Activated B cell treated with CpG ODN at 0.5 μM for 24 hours (primary cell): ENCODE measurements around the gene EMD. TPM values are rescaled to one million over a fixed set of nuclear protein-coding genes. Genes with fewer than 3 reads are reported as not detected.
A peak's percentile ranks its signal among the peaks of the same experiment; 100 is the strongest.

ENCODE experiments used
- ATAC-seq: fragments of 200-7000 bp; cut with Tn5 transposase; one replicate; pipeline ENCODE4 v1.10.0; 2021; ENCODE audit warnings: low read depth, mild to moderate bottlenecking, moderate library complexity
- CTCF ChIA-PET: fragments of 350-600 bp; sonication (Branson Sonifier 250); formaldehyde crosslinking; loops from one replicate; lab custom pipeline; 2021; ENCODE audit warnings: antibody characterized with exemption; lab: Charles Lee
- POLR2A ChIA-PET: fragments of 350-600 bp; sonication (Branson Sonifier 250); formaldehyde crosslinking; loops from one replicate; lab custom pipeline; 2021; ENCODE audit warnings: antibody characterized with exemption; lab: Charles Lee
- DNase-seq: peaks from one replicate; pipeline ENCODE4 v3.0.0; 2022
- H3K27ac Mint-ChIP-seq: one replicate; pipeline ENCODE4 v1.8.0; 2020; ENCODE audit warnings: mixed read lengths
- H3K27me3 Mint-ChIP-seq: one replicate; pipeline ENCODE4 v1.8.0; 2021; ENCODE audit warnings: mixed read lengths
- H3K36me3 Mint-ChIP-seq: one replicate; pipeline ENCODE4 v1.8.0; 2021; ENCODE audit warnings: low read depth, mixed read lengths
- H3K4me1 Mint-ChIP-seq: one replicate; pipeline ENCODE4 v1.8.0; 2021; ENCODE audit warnings: mixed read lengths
- H3K4me3 Mint-ChIP-seq: one replicate; pipeline ENCODE4 v1.8.0; 2020; ENCODE audit warnings: mild to moderate bottlenecking, mixed read lengths
- H3K9me3 Mint-ChIP-seq: one replicate; pipeline ENCODE4 v1.8.0; 2020; ENCODE audit warnings: mixed read lengths
- CTCF ChIP-seq: fragments of 200-600 bp; IDR thresholded peaks from one replicate; pipeline ENCODE4 v1.8.0; 2022; ENCODE audit warnings: antibody characterized with exemption, mild to moderate bottlenecking
- intact Hi-C: fragments of 100-400 bp; cut with micrococcal nuclease; formaldehyde crosslinking; loops from one replicate; pipeline ENCODE4 v1.15.1; 2024
- total RNA-seq: library from RNA; stranded (reverse); gene quantifications from 2 replicates; pipeline ENCODE4 v1.2.3, GENCODE V29; 2022

The EMD gene
- total RNA-seq, 1 donor from 2014 or later: 70.2 TPM

- no peak overlapping the region for H3K4me3 Mint-ChIP-seq
- POLR2A ChIA-PET: no interaction called here
- no peaks in the 10 kb centered on the region for H3K9me3 Mint-ChIP-seq
- H3K27me3 Mint-ChIP-seq: no peaks in the 10 kb centered on the region
- H3K36me3 Mint-ChIP-seq: peaks cover 12% of the 10 kb centered on the region
- intact Hi-C loops: loop anchor here (10.0 kb wide), 2 partner anchors 138 to 652 kb away; partner anchors contain the start of genes ABCD1, BCAP31 and FAM3A
- DNase-seq (no peak), ATAC-seq (no peak)
- CTCF ChIA-PET: no interaction called here
- no peak for TF ChIP-seq CTCF
- H3K4me1 Mint-ChIP-seq: peaks cover 34% of the 10 kb centered on the region
- H3K27ac Mint-ChIP-seq: no peak overlapping the region
Observed at GRCh38 chrX:154376774-154377173, 2.3 kb upstream of the EMD start.

- Mint-ChIP-seq H3K36me3 (peaks cover 15% of the 10 kb centered on the region), H3K9me3 (no peaks in the 10 kb centered on the region), H3K27ac (peak overlapping the region; percentile 76), H3K4me3 (peak overlapping the region; percentile 83), H3K27me3 (no peaks in the 10 kb centered on the region), H3K4me1 (peaks cover 25% of the 10 kb centered on the region)
- intact Hi-C loops: loop anchor here (10.0 kb wide), 2 partner anchors 137 to 653 kb away; partner anchors contain the start of genes ABCD1, BCAP31 and FAM3A
- CTCF ChIA-PET: interaction anchor here (0.6 kb wide), 1 partner anchor 286 kb away, joined by 3 read pairs; no protein-coding TSS in a partner anchor
- DNase-seq (peak; percentile 83), ATAC-seq (no peak)
- POLR2A ChIA-PET: interaction anchor here (0.9 to 1.9 kb wide), 9 partner anchors 8 to 407 kb away, joined by 3 to 50 read pairs (median 4); partner anchors contain the start of genes FAM50A, HCFC1, RPL10 and SLC10A3
- no peak for TF ChIP-seq CTCF
Observed at GRCh38 chrX:154378059-154378798, 866 bp upstream of the EMD start.

- ChIA-PET POLR2A (interaction anchor here (0.5 to 1.9 kb wide), 12 partner anchors 10 to 408 kb away, joined by 3 to 50 read pairs (median 4); partner anchors contain the start of genes FAM50A, HCFC1, RPL10 and SLC10A3), CTCF (no interaction called here)
- intact Hi-C loops: loop anchor here (1.0 to 10.0 kb wide), 5 partner anchors 8 to 655 kb away; partner anchors contain the start of genes ABCD1, ARHGAP4, BCAP31 and FAM3A
- H3K9me3 Mint-ChIP-seq: no peaks in the 10 kb centered on the region
- DNase-seq: no peak
- H3K4me1 Mint-ChIP-seq: peaks cover 22% of the 10 kb centered on the region
- peaks cover 15% of the 10 kb centered on the region for H3K36me3 Mint-ChIP-seq
- H3K27ac Mint-ChIP-seq: peak overlapping the region; percentile 83
- ATAC-seq: no peak
- no peaks in the 10 kb centered on the region for H3K27me3 Mint-ChIP-seq
- TF ChIP-seq CTCF: no peak
- H3K4me3 Mint-ChIP-seq: peak overlapping the region; percentile 83
Observed at GRCh38 chrX:154379569-154379951, 465 bp downstream of the EMD start.

- Mint-ChIP-seq H3K27ac (peak overlapping the region; percentile 83), H3K36me3 (peaks cover 15% of the 10 kb centered on the region), H3K9me3 (no peaks in the 10 kb centered on the region), H3K4me3 (peak overlapping the region; percentile 83), H3K4me1 (peaks cover 20% of the 10 kb centered on the region), H3K27me3 (no peaks in the 10 kb centered on the region)
- POLR2A ChIA-PET: interaction anchor here (1.9 to 4.9 kb wide), 2 partner anchors 10 to 17 kb away, joined by 20 to 50 read pairs; partner anchors contain the start of gene RPL10
- ATAC-seq (no peak), DNase-seq (no peak)
- CTCF ChIA-PET: no interaction called here
- TF ChIP-seq CTCF: no peak
- intact Hi-C loops: no loop called here
Observed at GRCh38 chrX:154380153-154380552, 1.1 kb downstream of the EMD start.

- no peaks in the 10 kb centered on the region for H3K9me3 Mint-ChIP-seq
- intact Hi-C loops: no loop called here
- no peak for TF ChIP-seq CTCF
- CTCF ChIA-PET: no interaction called here
- H3K27me3 Mint-ChIP-seq: no peaks in the 10 kb centered on the region
- H3K36me3 Mint-ChIP-seq: peaks cover 15% of the 10 kb centered on the region
- H3K4me3 Mint-ChIP-seq: peak overlapping the region; percentile 83
- POLR2A ChIA-PET: interaction anchor here (4.9 kb wide), 1 partner anchor 16 kb away, joined by 20 read pairs; the partner anchor contains the start of gene RPL10
- ATAC-seq: no peak
- H3K27ac Mint-ChIP-seq: no peak overlapping the region
- peaks cover 19% of the 10 kb centered on the region for H3K4me1 Mint-ChIP-seq
- no peak for DNase-seq
Observed at GRCh38 chrX:154380787-154381186, 1.7 kb downstream of the EMD start.
